BLaER1 (cell line): ENCODE data around the gene RPA3.
A peak's percentile ranks its signal among the peaks of the same experiment; 100 is the strongest.

Experiments used
- H3K27ac ChIP-seq: shearing (Covaris generic); formaldehyde crosslinking; 2 replicates; pipeline ENCODE4 v1.8.1; 2022
- H3K27me3 ChIP-seq: shearing (Covaris generic); formaldehyde crosslinking; 2 replicates; pipeline ENCODE4 v1.8.1; 2022
- H3K36me3 ChIP-seq: shearing (Covaris generic); formaldehyde crosslinking; 2 replicates; pipeline ENCODE4 v1.8.1; 2022
- H3K4me1 ChIP-seq: shearing (Covaris generic); formaldehyde crosslinking; 2 replicates; pipeline ENCODE4 v1.8.1; 2022
- H3K4me2 ChIP-seq: shearing (Covaris generic); formaldehyde crosslinking; 2 replicates; pipeline ENCODE4 v1.8.1; 2022
- H3K4me3 ChIP-seq: shearing (Covaris generic); formaldehyde crosslinking; 2 replicates; pipeline ENCODE4 v1.8.1; 2022
- H3K9ac ChIP-seq: shearing (Covaris generic); formaldehyde crosslinking; 2 replicates; pipeline ENCODE4 v1.8.1; 2022
- H3K9me3 ChIP-seq: shearing (Covaris generic); formaldehyde crosslinking; 2 replicates; pipeline ENCODE4 v1.8.1; 2022
- H4K20me1 ChIP-seq: shearing (Covaris generic); formaldehyde crosslinking; 2 replicates; pipeline ENCODE4 v1.8.1; 2022
- Cebpa-rat ChIP-seq: shearing (Covaris generic); IDR thresholded peaks from 2 replicates; pipeline ENCODE4 v1.8.1; 2022

The RPA3 gene

DNA sequence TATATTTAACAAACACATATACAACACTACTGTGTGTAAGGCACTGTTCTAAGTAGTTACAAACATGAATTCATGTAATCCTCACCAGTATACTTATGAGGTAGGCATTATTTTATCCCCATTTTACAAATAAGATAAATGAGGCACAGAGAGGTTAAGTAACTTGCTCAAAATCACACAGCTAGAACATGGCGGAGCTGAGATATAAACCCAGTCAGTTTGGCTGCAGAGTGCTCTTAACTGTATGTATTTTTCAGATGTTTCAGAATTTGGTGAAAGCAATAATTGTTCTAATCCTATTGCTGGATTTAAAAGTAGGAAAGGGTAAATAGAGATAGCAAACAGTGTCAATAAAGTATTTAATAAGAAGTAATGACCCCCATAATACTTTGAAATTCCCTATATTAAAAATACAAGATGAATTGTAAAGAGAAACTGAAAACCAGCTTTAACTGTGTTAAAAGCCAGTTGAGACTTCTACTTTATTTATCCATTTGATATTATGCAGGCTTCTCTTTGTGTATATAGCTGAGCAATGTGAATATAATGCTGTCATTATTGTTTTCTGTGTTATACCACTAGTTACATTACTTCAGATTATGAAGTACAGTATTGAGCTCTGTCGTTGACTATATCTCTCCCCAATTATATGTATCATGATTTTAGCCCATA, 32.3 kb upstream of the RPA3 start:
- H3K27ac ChIP-seq: no peak overlapping the region

DNA sequence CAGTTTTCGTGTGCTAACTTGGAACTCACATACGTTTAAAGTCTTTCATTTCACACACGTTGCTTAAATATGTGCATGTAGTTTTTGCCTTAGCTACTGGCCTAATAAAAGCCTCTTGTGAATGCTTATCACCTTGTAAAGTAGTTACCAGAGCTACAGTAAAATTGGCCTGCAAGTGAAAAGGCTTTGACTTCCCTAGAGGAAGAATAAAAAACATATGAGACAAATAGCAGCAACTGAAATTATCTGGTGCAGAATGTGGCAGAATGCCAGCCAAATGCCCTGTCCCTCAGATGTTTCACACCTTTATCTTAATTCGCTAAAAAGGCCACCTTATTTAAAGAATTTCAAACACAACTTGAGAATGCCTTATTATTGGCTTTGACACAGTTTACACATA, 28.1 kb upstream of the RPA3 start:
- peak overlapping the region; percentile 45 for H3K4me2 ChIP-seq
- H4K20me1 ChIP-seq: no peaks in the 10 kb centered on the region
- no peak for TF ChIP-seq Cebpa-rat
- no peak overlapping the region for H3K4me3 ChIP-seq
- no peaks in the 10 kb centered on the region for H3K9me3 ChIP-seq
- H3K27ac ChIP-seq: no peak overlapping the region
- H3K27me3 ChIP-seq: no peaks in the 10 kb centered on the region
- H3K36me3 ChIP-seq: no peaks in the 10 kb centered on the region
- H3K9ac ChIP-seq: no peak overlapping the region
- H3K4me1 ChIP-seq: peaks cover 17% of the 10 kb centered on the region

More for the DNA sequence above, 32.3 kb upstream of the RPA3 start:
- no peaks in the 10 kb centered on the region for H3K9me3 ChIP-seq
- H3K4me2 ChIP-seq: no peak overlapping the region
- no peaks in the 10 kb centered on the region for H4K20me1 ChIP-seq
- H3K27me3 ChIP-seq: no peaks in the 10 kb centered on the region
- peaks cover 8% of the 10 kb centered on the region for H3K4me1 ChIP-seq
- TF ChIP-seq Cebpa-rat: no peak
- no peak overlapping the region for H3K4me3 ChIP-seq
- no peak overlapping the region for H3K9ac ChIP-seq
- no peaks in the 10 kb centered on the region for H3K36me3 ChIP-seq

DNA sequence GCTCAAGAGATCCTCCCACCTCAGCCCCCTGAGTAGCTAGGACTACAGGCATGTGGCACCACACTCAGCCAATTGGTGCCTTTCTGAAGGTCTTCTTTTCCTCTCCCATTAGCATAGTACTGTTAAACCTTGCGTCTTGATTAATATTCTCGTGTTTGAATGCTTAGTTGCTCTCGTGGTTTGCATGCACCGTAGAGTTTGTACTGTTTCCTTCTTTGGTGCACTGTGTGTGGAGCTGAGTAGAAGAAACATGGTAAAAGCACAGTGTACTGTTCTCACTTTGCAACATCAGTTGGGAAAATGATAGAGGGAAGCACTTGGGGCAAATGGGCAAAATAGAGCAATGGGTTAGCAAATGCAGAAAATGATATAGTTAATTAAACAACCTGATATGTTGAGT, 27.6 kb upstream of the RPA3 start:
- peak overlapping the region; percentile 45 for H3K4me2 ChIP-seq
- H3K9me3 ChIP-seq: no peaks in the 10 kb centered on the region
- no peak overlapping the region for H3K9ac ChIP-seq
- no peaks in the 10 kb centered on the region for H3K27me3 ChIP-seq
- no peak overlapping the region for H3K4me3 ChIP-seq
- peaks cover 17% of the 10 kb centered on the region for H3K4me1 ChIP-seq
- no peaks in the 10 kb centered on the region for H3K36me3 ChIP-seq
- H4K20me1 ChIP-seq: no peaks in the 10 kb centered on the region
- no peak for TF ChIP-seq Cebpa-rat
- H3K27ac ChIP-seq: no peak overlapping the region

DNA sequence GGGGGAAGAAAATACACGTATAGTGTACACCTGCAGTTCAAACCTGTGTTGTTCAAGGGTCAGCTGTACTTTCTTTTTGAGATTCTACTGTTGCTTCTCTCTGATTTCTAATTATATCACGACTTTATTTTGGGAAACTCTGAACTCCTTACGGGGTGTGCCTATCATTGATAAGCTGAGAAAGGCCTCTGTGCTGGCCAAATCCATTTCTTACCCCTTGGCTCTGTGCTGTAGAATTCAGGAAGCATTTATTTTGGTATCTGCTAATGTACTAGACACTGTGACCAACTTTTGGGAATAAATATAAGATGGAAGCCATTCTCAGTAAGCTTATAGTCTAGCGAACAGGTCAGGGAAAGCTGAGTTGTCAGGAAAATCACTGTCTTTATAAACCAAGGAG, 26.9 kb upstream of the RPA3 start:
- no peak for TF ChIP-seq Cebpa-rat
- no peaks in the 10 kb centered on the region for H3K9me3 ChIP-seq
- H4K20me1 ChIP-seq: no peaks in the 10 kb centered on the region
- no peaks in the 10 kb centered on the region for H3K36me3 ChIP-seq
- H3K27ac ChIP-seq: no peak overlapping the region
- no peak overlapping the region for H3K9ac ChIP-seq
- H3K27me3 ChIP-seq: no peaks in the 10 kb centered on the region
- H3K4me3 ChIP-seq: no peak overlapping the region
- no peak overlapping the region for H3K4me2 ChIP-seq
- H3K4me1 ChIP-seq: peaks cover 17% of the 10 kb centered on the region

DNA sequence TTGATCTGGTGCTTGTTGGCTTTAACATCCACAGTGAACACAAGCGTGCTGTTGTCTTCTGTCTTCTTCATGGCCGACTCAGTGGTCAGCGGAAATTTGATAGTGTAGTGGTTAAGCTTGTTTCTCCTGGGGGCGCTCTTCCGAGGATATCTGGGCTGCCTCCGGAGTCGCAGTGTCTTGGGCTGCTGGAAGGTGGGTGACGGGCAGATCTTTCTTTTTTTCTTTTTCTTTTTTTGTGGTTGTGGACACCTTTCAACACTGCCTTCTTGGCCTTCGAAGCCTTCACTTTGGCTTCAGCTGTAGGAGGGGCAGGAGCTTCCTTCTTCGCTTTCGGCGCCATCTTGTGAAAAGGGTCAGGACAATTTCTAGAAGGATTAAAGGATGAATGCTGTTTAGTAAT, 23.8 kb upstream of the RPA3 start:
- no peaks in the 10 kb centered on the region for H3K36me3 ChIP-seq
- no peaks in the 10 kb centered on the region for H3K27me3 ChIP-seq
- no peak overlapping the region for H3K4me2 ChIP-seq
- no peak overlapping the region for H3K27ac ChIP-seq
- H3K9ac ChIP-seq: no peak overlapping the region
- no peak overlapping the region for H3K4me3 ChIP-seq
- no peak for TF ChIP-seq Cebpa-rat
- H3K4me1 ChIP-seq: peaks cover 34% of the 10 kb centered on the region
- H3K9me3 ChIP-seq: no peaks in the 10 kb centered on the region
- H4K20me1 ChIP-seq: no peaks in the 10 kb centered on the region

DNA sequence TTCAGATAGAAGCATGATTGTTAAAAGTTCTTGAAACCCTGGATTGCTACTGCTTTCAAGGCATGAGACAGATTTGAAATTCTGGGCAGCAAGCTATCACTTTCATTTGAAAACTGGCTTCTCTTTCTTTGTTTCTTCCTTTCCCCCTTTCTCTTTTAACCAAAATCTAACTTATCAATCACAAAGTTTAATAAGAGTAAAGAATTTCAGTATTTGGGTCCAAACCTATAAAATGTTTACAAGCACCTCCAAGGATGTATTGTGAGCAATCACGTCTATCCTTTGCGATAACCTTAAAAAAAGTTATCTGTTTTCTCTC, 21.6 kb upstream of the RPA3 start:
- Histone ChIP-seq H3K27me3 (no peaks in the 10 kb centered on the region), H3K9ac (no peak overlapping the region), H3K36me3 (no peaks in the 10 kb centered on the region), H3K4me1 (peaks cover 38% of the 10 kb centered on the region), H3K27ac (no peak overlapping the region), H3K4me3 (no peak overlapping the region), H3K4me2 (peak overlapping the region; percentile 41; the same call in 1 of the 2 replicates), H3K9me3 (no peaks in the 10 kb centered on the region), H4K20me1 (no peaks in the 10 kb centered on the region)
- TF ChIP-seq Cebpa-rat: no peak

DNA sequence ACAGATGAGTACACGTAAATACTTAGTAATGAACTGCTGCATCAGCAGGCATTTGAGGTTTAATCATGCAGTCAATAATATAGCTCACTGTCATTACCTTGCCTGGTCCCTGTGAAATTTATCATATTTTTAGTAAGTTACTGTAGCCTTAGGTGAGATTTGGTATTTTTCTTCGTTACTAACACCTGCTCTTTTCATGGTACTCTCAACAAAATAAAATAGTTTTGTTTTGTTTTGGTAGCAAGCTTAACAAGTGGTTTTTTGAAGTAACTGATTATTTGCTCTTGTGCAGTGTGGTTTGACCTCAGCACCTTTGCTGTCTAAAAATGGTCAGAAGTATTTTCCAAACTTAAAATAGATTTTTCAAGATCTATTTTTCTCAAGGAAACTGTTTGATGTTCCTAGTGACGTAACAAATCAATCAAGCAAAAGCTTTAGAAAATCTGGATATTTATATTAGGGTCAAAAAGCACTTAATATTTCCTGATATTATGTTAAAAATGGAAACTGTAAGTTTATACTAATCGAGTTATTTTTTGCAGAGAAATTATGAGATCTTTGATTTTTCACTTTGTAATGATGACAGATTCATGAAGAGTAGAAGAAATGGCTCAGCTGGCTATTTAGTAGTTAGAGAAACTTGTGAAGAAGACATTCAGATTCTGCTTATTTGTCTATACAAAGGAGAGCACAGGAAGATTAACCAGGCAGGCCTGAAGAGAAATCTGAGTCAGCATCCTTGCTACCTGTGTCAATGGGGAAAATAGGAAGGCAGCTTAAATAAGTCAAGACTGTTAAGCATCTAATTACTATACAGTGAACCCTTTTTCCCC, 21.0 kb upstream of the RPA3 start:
- TF ChIP-seq Cebpa-rat: no peak
- peak overlapping the region; percentile 41 for H3K4me2 ChIP-seq
- no peak overlapping the region for H3K9ac ChIP-seq
- no peaks in the 10 kb centered on the region for H3K9me3 ChIP-seq
- H3K27me3 ChIP-seq: no peaks in the 10 kb centered on the region
- no peak overlapping the region for H3K4me3 ChIP-seq
- H3K27ac ChIP-seq: no peak overlapping the region
- no peaks in the 10 kb centered on the region for H3K36me3 ChIP-seq
- H3K4me1 ChIP-seq: peaks cover 41% of the 10 kb centered on the region
- H4K20me1 ChIP-seq: no peaks in the 10 kb centered on the region

DNA sequence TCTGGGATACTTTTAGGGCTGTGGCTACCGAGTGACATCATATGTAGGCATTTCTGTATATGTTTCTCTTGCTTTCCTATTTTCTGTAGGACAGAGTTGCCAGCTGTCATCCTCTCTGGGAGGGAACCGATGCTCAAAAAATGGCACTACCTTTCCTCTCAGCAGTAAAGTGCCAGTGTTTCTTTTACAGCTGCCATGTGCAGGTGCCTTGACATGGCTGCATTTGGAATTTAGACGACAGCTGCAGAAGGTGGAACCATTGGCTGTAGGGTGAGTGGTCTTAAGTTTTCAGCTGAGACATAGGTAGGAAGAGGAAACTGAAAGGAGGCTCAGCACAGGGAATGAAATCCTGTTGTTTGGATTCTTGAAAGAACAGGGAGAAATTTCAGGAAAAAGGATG, 20.2 kb upstream of the RPA3 start:
- Histone ChIP-seq H3K27ac (no peak overlapping the region), H3K9ac (no peak overlapping the region), H3K4me2 (no peak overlapping the region), H3K9me3 (no peaks in the 10 kb centered on the region), H4K20me1 (no peaks in the 10 kb centered on the region), H3K36me3 (no peaks in the 10 kb centered on the region), H3K4me1 (peaks cover 43% of the 10 kb centered on the region), H3K4me3 (no peak overlapping the region), H3K27me3 (no peaks in the 10 kb centered on the region)
- no peak for TF ChIP-seq Cebpa-rat

DNA sequence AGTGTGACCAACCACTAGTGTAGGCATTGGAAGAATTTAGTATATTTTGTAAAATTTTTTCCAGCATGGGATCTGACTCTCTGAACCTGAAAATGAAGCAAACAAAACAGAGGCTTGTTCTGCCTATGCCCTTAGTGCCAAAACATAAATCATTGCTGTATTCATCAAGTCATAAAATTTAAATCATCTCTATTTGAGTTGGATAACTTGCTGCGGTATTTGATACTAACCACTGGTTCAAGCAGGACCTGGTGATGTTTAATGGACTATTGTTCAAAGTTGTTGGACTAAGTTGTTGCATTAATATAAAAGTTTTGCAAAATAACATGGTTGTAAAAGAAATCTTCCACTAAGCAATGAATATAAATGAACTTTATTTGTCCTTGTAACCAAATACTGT, 19.8 kb upstream of the RPA3 start:
- Histone ChIP-seq H3K4me2 (no peak overlapping the region), H3K4me1 (peaks cover 43% of the 10 kb centered on the region), H3K27ac (no peak overlapping the region), H3K9ac (no peak overlapping the region), H3K9me3 (no peaks in the 10 kb centered on the region), H3K4me3 (no peak overlapping the region), H3K27me3 (no peaks in the 10 kb centered on the region), H4K20me1 (no peaks in the 10 kb centered on the region), H3K36me3 (no peaks in the 10 kb centered on the region)
- no peak for TF ChIP-seq Cebpa-rat

DNA sequence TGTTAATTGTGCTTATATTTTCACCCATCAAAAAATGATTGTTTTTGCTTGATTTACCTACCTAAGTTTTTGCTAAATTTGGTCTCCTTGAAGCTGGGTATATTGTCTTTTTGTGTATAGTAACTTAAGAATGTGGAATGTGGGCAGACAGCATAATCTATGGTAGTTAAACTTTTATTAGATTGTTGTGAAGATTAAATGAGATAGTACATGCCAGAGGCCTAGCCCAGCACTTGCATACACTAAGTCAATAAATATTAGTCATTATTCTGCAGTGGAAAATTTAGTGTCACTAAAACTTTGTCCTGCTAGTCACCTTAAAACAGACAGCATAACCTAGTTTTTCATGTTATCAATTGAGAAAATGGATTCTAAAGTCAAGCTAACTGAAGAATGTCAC, 19.3 kb upstream of the RPA3 start:
- no peaks in the 10 kb centered on the region for H3K36me3 ChIP-seq
- H3K4me2 ChIP-seq: no peak overlapping the region
- H3K9me3 ChIP-seq: no peaks in the 10 kb centered on the region
- no peak overlapping the region for H3K27ac ChIP-seq
- no peaks in the 10 kb centered on the region for H3K27me3 ChIP-seq
- no peak overlapping the region for H3K9ac ChIP-seq
- H3K4me1 ChIP-seq: peaks cover 43% of the 10 kb centered on the region
- no peaks in the 10 kb centered on the region for H4K20me1 ChIP-seq
- no peak for TF ChIP-seq Cebpa-rat
- H3K4me3 ChIP-seq: no peak overlapping the region
